ENCODE data around the gene SULT1C3.

SULT1C3 gene

GRCh38 chr2:108239786-108240185 lies at the start of gene SULT1C3:
Gene SULT1C3 (plus strand): TSS chr2:108239968. CDS start chr2:108247195, 7,227 bp downstream.
- no peak for DNase-seq

- no peak for DNase-seq
These were observed 46.5 kb upstream of the SULT1C3 start for GRCh38 chr2:108193251-108193650.

- no peak for DNase-seq
These were observed 45.2 kb upstream of the SULT1C3 start for GRCh38 chr2:108194409-108195132.

- no peak for DNase-seq
These were observed 44.7 kb upstream of the SULT1C3 start for GRCh38 chr2:108195133-108195439.

GRCh38 chr2:108199726-108200125 lies 40.0 kb upstream of the SULT1C3 start:
- no peak for DNase-seq

- DNase-seq: no peak
These were observed 39.2 kb upstream of the SULT1C3 start for GRCh38 chr2:108200569-108200968.

- no peak for DNase-seq
These were observed 27.1 kb upstream of the SULT1C3 start for GRCh38 chr2:108212671-108213070.

- peak; percentile 22 for DNase-seq
These were observed 24.0 kb upstream of the SULT1C3 start for GRCh38 chr2:108215794-108216211.

- DNase-seq: no peak
These were observed 22.6 kb upstream of the SULT1C3 start for GRCh38 chr2:108217211-108217610.

GRCh38 chr2:108219688-108220087 lies 20.1 kb upstream of the SULT1C3 start:
- no peak for DNase-seq

GRCh38 chr2:108220191-108220590 lies 19.6 kb upstream of the SULT1C3 start:
- no peak for DNase-seq

GRCh38 chr2:108220942-108221541 lies 18.7 kb upstream of the SULT1C3 start:
- DNase-seq: no peak

- no peak for DNase-seq
These were observed 17.5 kb upstream of the SULT1C3 start for GRCh38 chr2:108222261-108222660.

- no peak for DNase-seq
These were observed 16.2 kb upstream of the SULT1C3 start for GRCh38 chr2:108223573-108223972.

- no peak for DNase-seq
These were observed 15.7 kb upstream of the SULT1C3 start for GRCh38 chr2:108224022-108224421.

GRCh38 chr2:108226564-108226963 lies 13.2 kb upstream of the SULT1C3 start:
- DNase-seq: no peak

GRCh38 chr2:108228006-108228405 lies 11.8 kb upstream of the SULT1C3 start:
- DNase-seq: no peak

GRCh38 chr2:108228537-108228936 lies 11.2 kb upstream of the SULT1C3 start:
- DNase-seq: no peak

GRCh38 chr2:108229875-108230274 lies 9.9 kb upstream of the SULT1C3 start:
- no peak for DNase-seq

- no peak for DNase-seq
These were observed 4.2 kb upstream of the SULT1C3 start for GRCh38 chr2:108235577-108235976.

GRCh38 chr2:108236676-108237335 lies 3.0 kb upstream of the SULT1C3 start:
- no peak for DNase-seq

GRCh38 chr2:108240966-108241365 lies 1.2 kb downstream of the SULT1C3 start:
- no peak for DNase-seq

GRCh38 chr2:108243566-108243965 lies 3.8 kb downstream of the SULT1C3 start:
- no peak for DNase-seq

GRCh38 chr2:108244667-108245414 lies 5.1 kb downstream of the SULT1C3 start:
- DNase-seq: no peak

Data from NCI-H2029 (cell line).